GM12873 (cell line): ENCODE results near the gene MTCH1.

ENCODE experiments used
- TF ChIP-seq, protein P1 (sequence below): IDR thresholded peaks from 2 replicates; pipeline ENCODE4 v1.5.1; 2012; ENCODE audit warnings: low read depth, mild to moderate bottlenecking, moderate library complexity, low read length, control low read depth; ENCODE audit not compliant: insufficient read depth; ENCODE audit errors: missing control alignments

MTCH1 gene

DNA sequence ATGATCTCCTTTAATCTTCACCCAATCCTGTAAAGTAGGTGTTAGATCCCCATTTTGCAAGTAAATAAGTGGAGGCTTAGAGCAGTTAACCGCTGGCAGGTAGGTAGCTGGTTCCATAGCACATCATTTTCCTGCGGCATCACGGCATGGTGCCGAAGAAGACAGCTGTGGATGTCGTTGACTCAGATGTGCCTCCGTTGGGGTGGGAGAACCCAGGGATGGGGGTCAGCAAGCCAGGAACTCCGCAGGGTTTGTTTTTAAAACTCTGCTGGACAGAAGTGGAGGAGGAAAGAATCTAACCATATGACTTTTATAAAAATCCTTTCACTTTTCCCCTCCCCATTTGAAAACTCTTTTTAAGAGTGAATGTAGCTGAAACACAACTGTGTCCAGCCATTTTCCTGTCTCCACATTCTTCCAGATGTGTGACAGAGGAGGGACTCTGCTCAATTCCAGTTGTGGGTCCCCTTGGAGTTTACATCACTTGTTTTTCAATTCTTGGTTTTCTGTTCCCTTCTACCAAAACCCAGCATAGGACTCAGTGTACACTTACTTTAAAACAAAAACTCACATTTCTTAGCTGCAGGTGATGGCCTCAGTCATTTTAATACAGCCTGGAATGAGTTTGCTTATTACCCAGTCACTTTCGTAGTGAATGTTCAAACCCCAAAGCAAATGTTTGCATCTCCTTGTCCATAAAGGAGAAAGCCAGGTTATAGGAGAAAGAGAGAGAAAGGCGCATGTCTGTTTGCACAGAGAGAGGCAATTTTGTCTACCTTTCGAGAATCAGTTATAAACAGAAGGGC is 59.1 kb downstream of the MTCH1 start:
- TF ChIP-seq, protein P1, sequence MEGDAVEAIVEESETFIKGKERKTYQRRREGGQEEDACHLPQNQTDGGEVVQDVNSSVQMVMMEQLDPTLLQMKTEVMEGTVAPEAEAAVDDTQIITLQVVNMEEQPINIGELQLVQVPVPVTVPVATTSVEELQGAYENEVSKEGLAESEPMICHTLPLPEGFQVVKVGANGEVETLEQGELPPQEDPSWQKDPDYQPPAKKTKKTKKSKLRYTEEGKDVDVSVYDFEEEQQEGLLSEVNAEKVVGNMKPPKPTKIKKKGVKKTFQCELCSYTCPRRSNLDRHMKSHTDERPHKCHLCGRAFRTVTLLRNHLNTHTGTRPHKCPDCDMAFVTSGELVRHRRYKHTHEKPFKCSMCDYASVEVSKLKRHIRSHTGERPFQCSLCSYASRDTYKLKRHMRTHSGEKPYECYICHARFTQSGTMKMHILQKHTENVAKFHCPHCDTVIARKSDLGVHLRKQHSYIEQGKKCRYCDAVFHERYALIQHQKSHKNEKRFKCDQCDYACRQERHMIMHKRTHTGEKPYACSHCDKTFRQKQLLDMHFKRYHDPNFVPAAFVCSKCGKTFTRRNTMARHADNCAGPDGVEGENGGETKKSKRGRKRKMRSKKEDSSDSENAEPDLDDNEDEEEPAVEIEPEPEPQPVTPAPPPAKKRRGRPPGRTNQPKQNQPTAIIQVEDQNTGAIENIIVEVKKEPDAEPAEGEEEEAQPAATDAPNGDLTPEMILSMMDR = no peak

DNA sequence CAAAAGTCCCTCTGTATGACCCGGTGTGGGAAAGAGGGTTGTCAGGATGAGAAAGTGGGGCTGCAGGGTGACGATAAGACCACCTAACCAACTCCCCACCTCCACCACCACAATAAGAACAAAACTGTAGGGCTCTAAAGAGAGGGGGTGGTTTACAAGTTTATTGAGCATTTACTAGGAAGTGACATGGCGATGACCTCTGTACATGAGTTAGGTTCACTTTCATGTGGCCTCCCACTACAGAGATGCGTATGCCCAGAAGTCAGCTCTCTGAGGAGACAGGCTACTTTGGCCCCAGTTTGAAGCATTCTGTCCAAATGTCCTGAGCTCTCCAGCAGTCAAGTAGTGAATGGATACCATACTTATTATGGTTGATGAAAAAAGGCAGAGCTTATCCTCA is 60.2 kb downstream of the MTCH1 start:
- TF ChIP-seq, protein P1 = no peak

DNA sequence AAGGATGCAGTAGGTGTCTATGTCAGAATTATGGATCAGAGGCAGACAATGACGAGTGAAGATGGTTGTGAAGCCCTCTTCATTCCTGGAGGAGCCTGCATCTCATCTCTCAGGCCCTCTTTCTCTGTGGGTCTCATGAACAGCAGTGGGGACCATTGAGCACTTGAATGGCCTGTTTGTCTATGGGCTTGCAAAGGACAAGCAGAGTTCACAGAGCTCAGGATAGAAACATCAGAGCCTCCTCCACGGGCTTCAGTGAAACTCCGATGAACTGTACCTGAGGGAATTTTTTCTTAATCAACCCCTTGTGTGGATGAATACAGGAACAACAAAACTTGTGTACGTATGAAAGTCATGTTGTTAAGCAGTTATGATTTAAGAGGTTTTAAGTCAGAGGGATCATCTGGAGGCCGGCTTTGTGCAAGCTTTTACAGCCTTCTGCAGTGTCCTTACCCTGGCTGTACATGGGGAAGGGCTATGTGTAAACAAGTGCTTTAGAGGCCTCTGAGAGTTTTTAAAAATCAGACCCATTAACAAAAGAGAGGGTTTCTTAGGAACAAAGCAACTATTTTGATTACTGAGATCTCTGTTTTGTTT is 61.1 kb downstream of the MTCH1 start:
- TF ChIP-seq, protein P1 = no peak

DNA sequence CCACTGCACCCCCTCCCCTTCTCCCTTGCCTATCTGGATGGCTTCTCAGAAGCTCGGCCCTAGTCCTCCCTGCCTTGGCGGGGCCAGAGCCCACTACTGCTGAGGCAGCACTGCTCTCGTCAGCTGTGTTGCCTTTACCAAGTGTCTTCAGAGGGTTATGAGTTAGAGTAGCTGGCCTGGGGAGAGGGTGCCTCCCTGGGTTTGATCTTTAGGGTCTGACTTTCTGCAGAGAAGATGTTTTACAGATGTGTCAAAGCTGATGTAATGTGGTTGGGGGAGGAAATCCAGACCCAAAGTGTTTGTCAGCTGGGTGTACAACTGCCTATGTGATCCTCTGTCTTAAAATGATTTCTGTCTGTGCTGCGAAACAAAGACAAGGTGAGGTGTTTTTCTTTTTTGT is 61.9 kb downstream of the MTCH1 start:
- TF ChIP-seq, protein P1 = no peak

DNA sequence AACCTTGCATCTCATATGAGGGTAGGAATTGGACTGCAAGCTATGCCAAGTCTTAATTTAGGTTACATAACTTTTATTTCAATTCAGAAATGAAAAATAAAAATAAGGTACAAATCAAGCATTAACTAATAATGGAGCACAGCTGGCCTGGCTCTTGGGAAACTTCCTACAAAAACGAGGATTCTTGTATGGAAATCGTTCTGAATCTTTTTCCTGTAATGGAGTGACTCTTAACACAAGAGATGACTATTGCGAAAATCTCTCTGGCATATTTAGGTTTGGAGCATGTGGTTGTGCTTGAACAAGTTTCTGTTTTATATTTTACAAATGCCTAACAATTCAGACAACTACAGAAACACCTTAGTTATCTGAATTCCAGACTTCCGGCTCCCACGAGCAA is 65.5 kb downstream of the MTCH1 start:
- TF ChIP-seq, protein P1 = no peak

DNA sequence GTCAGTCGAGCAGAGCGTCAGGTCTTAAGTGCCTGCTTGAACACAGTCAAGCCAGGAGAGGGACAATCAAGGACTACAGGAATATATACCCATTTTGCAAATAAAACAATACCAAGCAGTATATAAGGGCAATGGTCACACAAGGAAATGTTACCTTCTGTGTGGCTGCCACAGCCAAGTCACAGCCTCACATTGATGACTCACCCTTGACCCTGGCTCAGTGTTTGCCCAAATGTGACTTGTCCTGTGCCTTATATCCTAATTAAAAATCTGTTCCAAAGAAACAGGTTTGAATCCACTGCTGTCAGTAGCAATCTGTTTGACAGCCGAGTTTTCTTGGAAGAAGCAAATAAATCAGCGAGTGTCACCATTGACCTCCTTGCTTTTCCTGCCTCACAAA is 65.9 kb downstream of the MTCH1 start:
- TF ChIP-seq, protein P1 = no peak
